Activated T-helper 1 cell treated with anti-CD3 and anti-CD28 coated beads, Interleukin-2, amount 50 U/mL, for 16 hours (primary cell): Measurements from ENCODE around the gene PDE5A.

Source experiments
- DNase-seq, 2 donors: peaks; one replicate each; pipeline ENCODE4 v3.0.0-alpha.2; 2020; ENCODE audit warnings: low read depth in 1 of 2, low spot score in 1 of 2

The PDE5A gene

DNA sequence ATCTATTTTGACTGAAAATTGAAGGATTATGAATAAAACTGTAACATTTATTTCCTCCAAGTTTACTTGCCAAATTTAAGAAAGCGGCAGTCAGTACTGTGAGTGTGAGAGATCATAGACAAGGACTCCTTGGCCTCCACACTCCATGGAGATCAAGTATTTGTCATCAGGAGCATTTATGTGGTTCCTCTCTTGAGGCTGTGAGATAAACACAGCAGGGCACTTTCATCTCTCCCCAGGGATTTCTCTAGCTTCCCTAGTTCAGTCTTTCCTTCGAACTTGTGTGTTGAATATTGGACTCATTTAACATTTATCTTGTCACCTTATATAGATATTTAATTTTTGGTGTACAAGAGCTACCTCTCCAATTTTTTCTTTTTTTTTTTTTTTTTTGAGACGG lies 40.8 kb downstream of the PDE5A start:
- no peak for DNase-seq

DNA sequence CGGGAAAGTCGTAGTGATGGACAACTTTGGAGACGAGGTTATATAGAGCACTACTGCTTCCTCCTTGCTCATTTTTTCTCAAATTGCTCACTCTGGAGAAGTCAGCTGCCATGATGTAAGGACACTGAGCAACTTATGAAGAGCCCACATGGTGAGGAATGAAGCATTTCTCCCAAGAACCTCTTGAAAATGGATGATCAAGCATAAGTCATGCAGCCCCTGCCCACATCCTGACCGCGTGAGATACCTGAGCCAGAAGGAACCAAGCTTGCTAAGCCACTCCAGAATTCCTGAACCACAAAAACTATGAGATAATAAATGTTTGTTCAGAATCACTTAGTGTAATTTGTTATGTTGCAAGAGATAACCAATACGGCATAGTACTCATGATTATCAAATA lies 42.8 kb downstream of the PDE5A start:
- no peak for DNase-seq

GRCh38 chr4:119581190-119581873 lies 47.3 kb downstream of the PDE5A start:
- no peak for DNase-seq

GRCh38 chr4:119580293-119580692 lies 48.3 kb downstream of the PDE5A start:
- no peak for DNase-seq

GRCh38 chr4:119579823-119580222 lies 48.8 kb downstream of the PDE5A start:
- DNase-seq = no peak

- no peak for DNase-seq
Measured at GRCh38 chr4:119570401-119570800, 58.2 kb downstream of the PDE5A start.

- no peak for DNase-seq
Measured at GRCh38 chr4:119564106-119564505, 64.5 kb downstream of the PDE5A start.

GRCh38 chr4:119559044-119559647 lies 69.5 kb downstream of the PDE5A start:
- no peak for DNase-seq

GRCh38 chr4:119550857-119551532 lies 77.6 kb downstream of the PDE5A start:
- DNase-seq = no peak

DNA sequence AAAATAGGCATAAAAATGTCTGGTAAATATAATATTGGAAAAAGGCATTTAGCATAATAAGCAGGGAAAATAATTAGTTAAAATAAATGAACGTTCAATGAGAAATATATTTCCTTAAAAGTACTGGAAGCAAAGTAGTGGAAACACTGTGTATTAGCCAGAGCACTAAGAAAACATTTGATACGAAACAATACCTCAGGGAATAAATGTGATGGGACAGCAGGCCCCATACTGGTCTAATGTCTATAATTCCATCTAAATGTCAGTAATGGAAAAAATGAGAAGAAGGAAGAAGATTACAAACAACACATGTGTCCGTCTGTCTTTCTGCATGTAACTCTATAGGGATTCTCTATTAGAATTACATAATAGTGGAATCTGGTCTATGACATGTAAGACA lies 79.0 kb downstream of the PDE5A start:
- no peak for DNase-seq

GRCh38 chr4:119543779-119544178 lies 84.8 kb downstream of the PDE5A start:
- no peak for DNase-seq

DNA sequence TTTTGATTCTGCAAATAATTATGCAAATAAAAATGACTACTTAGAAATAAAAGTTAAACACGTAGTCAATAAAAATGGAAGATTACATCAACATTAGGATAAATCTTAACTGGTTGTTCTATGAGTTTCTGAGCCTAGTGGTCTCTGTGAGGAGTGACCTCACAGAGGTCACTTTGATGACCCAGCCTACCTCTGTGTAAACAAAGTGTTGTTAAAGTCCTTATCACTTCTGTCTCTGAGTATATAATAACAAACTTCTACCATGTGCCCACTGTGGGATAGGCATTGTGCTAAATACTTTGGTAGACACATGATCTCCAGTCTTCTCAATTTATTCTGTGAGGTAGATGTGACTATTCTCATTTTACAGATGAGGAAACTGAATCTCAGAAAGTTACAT lies 85.4 kb downstream of the PDE5A start:
- DNase-seq = no peak

GRCh38 chr4:119540249-119540648 lies 88.4 kb downstream of the PDE5A start:
- DNase-seq = no peak

- no peak for DNase-seq
Measured at GRCh38 chr4:119537586-119537985, 91.0 kb downstream of the PDE5A start.

DNA sequence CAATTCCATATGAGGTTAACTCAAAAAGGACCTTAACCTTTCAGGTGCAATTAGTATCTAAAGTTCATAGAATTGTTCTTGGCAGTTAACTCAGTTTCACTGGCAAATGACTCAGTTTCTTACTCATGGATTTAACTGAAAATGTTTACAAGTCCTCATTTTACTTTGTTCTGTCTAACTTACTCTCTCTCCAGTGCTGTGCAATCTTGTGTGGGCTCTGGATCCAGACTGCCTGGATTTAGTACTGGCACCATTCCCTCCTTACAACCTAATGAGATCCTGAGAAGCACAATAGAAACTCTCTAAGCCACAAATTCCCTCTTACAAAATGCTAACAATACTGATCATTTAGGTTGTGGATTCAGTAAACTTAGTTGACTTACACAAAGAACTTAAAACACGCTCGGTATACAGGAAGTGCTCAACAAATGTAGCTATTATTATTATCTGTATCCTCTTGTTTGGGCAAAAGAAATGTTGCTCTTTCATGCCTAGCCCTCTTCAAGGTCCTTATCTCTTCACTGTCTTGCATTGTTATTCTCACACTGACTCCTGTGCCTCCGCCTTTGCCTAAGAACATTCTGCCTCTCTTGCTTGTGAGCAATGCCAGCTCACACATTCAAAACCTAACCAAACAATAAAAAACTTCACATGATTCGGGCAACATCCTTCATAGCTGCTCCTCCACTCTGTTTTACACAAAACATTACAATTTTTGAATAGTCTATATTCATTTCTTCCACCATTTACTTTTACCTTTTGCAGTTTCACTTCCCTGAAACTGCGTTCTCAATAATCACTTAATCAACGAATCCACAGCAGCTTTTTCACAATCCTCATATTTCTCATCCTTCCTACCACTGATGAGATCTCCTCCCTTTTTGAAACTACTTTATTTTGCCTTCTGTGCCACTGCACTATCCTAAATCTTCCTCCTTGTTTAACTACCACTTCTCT lies 91.8 kb downstream of the PDE5A start:
- DNase-seq = no peak

DNA sequence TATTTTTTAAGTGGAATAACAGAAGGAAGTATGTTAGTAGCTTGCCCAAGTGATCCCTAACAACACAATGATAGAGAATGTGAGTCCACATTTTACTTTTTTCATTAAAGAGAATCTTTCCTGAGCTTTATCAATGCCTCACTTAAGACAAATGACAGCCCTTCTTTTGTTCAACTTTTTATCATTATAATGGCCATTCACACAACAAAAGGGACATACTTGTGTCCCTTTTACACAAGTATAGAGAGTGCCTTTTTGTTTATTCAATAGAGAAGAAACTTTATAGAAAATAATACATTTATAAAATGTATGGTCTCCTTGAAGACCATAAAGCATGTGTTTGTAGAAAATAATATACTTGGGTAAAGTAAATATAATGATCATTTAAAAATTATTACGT lies 96.3 kb downstream of the PDE5A start:
- no peak for DNase-seq

- no peak for DNase-seq
Measured at GRCh38 chr4:119529788-119530187, 98.8 kb downstream of the PDE5A start.

DNA sequence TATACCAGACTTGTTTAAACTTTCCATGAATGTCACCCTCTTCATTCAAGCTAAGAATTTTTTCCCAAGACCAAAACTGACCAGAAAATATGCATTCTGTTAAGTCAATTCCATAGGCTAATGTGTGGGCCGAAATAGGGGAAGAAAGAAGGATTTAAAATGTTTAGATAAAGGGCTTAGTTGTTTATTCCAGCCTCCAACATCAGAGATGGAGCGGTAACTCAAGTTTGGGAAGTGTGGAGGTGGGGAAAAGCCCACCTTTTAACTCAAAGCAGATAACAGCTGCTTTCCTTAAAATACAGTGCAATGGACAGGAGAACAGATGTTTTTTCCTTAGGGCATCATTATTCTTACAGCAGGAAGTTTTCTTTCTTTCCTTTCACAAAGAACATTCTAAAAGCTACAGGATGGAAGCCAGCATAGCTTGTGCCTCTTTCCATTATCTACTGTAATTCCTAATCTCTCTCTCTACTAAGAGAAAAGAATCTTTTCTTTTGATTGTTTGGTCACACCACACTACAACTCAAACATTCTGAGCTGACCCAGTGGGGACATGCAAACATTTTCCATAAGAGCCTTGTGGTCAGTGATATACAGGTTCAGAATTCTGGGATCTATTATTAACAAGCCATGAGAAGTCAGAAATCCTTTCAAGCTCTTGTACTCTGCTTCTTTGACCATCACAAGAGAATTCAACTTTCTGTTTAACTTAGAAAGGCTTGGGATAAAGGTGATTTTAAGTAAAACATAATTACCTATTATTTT lies 101.6 kb downstream of the PDE5A start:
- DNase-seq = no peak

GRCh38 chr4:119525771-119526712 lies 102.6 kb downstream of the PDE5A start:
- DNase-seq = no peak
